ENCODE data around the gene TSHZ2.

TSHZ2 gene

DNA sequence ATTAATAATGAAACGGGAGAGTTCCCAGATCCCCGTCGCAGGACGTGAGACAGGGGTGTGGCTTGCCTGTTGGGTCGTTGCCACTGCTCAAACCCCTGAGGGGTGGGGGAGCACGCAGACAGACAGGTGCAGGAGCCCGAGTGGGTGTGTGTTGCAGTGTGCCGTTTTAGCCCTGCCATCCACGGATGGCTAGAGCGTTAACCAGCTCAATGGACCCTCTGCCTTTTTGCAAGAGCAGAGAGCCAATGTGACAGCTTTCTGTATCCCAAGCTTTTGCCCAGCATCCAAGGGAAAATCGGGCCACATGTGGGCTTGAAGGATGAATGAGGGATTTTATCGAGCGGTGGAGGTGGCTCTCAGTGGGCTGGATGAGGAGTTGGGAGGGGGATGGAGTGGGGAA, 237.9 kb downstream of the TSHZ2 start:
- TF ChIP-seq, protein P1, sequence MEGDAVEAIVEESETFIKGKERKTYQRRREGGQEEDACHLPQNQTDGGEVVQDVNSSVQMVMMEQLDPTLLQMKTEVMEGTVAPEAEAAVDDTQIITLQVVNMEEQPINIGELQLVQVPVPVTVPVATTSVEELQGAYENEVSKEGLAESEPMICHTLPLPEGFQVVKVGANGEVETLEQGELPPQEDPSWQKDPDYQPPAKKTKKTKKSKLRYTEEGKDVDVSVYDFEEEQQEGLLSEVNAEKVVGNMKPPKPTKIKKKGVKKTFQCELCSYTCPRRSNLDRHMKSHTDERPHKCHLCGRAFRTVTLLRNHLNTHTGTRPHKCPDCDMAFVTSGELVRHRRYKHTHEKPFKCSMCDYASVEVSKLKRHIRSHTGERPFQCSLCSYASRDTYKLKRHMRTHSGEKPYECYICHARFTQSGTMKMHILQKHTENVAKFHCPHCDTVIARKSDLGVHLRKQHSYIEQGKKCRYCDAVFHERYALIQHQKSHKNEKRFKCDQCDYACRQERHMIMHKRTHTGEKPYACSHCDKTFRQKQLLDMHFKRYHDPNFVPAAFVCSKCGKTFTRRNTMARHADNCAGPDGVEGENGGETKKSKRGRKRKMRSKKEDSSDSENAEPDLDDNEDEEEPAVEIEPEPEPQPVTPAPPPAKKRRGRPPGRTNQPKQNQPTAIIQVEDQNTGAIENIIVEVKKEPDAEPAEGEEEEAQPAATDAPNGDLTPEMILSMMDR (IDR thresholded peaks at IDR 0.05), result no peak

DNA sequence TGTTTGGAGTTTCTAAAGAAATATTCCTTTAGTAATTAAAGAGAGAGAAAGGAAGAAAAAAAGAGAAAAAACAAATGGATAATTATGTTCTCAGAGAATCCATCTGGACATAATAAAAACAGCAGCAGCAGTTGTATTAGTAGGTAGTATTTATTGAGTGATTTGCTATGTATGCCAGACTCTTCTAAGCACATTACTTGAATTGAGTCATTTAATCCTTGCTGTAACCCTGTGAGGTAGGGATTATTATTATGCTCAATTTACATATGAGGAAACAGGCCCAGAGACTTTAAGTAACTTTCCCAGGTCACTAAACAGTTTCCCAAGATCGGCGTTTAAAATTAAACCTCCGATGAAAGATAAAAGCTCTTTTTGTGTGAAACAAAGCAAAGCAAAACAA, 238.8 kb downstream of the TSHZ2 start:
- TF ChIP-seq, protein P1 (IDR thresholded peaks at IDR 0.05), result no peak

DNA sequence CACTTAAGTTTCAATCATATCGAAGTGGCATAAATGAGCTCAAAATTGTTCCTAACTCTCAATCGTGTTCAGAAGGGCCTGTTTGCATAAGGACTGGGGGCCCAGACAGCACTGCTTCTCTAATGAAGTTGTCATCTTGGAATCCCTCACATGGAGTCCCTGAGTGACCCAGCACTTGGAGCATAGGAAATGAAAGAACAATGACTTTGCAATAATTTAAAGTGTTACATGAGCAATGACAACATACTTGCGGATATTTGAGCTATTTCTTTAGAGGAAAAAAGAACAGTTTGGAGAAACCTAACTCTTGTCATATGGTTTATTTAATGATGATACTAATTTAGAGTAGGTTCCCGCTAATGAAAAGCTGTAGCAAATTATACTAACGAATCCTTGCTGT, 239.9 kb downstream of the TSHZ2 start:
- TF ChIP-seq, protein P1 (IDR thresholded peaks at IDR 0.05), result no peak

DNA sequence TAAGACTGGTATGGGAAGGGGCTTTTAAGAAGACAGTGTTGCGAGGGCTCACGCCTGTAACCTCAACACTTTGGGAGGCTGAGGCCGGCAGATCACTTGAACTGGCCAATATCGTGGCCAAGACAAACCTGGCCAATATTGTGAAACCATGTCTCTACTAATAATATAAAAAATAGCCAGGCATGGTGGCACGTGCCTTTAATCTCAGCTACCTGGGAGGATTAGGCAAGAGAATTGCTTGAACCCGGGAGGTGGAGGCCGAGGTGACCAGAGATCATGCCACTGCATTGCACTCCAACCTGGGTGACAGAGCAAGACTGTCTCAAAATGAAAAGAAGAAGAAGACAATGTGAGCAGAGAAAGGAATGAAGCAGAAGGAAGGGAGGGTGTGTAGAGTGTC, 242.2 kb downstream of the TSHZ2 start:
- TF ChIP-seq, protein P1 (IDR thresholded peaks at IDR 0.05), result no peak

DNA sequence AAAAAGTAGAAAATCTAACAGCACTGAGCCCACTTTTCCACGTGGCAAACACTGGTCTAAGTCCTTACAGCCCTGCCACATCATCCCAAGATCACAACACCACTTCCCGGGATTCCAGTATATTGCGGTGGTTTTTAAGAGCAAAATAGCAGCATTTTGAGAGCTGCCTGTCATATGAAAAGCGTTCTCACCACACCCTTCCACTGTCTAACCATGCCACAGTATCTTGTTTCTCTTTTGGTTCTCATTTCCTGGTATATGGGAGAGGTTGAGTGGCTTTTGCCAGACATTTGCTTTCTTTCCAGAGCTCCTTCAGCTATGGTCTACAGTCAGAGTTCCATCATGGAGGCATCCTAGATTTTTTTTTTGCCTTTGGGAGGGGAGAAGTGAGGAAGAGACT, 243.0 kb downstream of the TSHZ2 start:
- TF ChIP-seq, protein P1 (IDR thresholded peaks at IDR 0.05), result no peak

DNA sequence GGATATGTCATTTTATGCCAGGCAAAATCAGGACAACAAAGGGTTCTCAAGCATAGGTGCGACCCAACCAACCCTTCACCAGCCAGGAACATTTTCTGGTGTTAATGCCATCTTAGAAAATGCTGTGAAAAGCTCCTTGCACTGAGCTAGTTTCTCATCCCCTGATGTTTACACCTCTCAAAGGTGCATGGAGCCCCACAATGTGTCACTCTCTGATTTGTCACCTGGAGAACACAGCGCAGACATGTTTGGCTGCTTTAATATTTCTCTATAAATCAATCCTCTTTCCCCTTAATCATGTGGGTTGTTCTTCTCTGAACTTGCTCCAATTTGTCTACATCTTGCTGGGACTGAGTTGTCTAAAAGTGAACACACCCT, 244.3 kb downstream of the TSHZ2 start:
- TF ChIP-seq, protein P1 (IDR thresholded peaks at IDR 0.05), result no peak

DNA sequence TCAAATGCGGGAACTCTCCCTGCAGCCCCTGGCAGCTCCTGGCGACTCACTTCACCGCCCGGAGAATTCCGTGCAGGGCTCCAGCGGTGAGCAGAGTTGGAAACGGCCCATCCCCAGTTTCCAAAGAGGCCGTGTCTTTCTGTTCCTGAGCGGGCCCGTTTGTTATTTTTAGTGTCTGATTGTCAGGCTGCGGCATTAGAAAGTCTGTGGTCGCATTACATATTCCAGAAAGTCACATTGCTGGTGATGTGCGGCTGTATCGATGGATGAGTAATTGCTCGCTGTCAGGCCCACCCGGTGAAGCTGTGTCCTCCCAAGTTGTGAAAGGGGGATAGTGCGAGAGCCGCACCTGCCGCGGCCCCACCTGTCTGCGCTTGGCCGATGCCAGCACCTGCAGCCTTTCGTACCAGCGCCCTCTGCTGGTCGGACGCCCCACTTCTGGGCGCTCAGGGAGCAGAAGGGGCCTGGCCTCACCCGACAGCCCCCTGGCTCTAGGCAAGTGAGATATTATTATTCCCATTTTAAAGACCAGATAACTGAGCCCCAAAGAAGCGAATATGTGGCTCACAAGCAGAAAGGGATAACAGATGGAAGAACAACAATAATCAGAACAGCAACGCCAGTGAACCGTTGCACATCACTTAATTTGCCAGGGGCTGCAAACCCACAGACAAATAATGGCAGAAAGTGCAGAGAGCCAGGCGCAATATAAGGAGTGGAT, 244.9 kb downstream of the TSHZ2 start:
- TF ChIP-seq, protein P1 (IDR thresholded peaks at IDR 0.05), result peak; percentile 97
